Muscle layer of colon (tissue), 2 donors: ENCODE data around the gene PRKG1.

Experiments used
- H3K27ac ChIP-seq: one replicate; pipeline ENCODE4 v1.7.0; 2013; ENCODE audit warnings: low read depth, mild to moderate bottlenecking, low read length, moderate library complexity
- H3K27me3 ChIP-seq, 2 donors: one replicate each; pipeline ENCODE4 v1.7.0; 2013; ENCODE audit warnings: low read length in 2 of 2, mild to moderate bottlenecking in 2 of 2; ENCODE audit not compliant: insufficient read depth in 2 of 2, control insufficient read depth in 1 of 2
- H3K36me3 ChIP-seq: one replicate; pipeline ENCODE4 v1.7.0; 2013; ENCODE audit warnings: mild to moderate bottlenecking, low read length; ENCODE audit not compliant: insufficient read depth
- H3K4me1 ChIP-seq: one replicate; pipeline ENCODE4 v1.7.0; 2013; ENCODE audit warnings: mild to moderate bottlenecking, low read length; ENCODE audit not compliant: insufficient read depth
- H3K4me3 ChIP-seq, 2 donors: one replicate each; pipeline ENCODE4 v1.7.0; 2013; ENCODE audit warnings: low read length in 2 of 2, low read depth in 1 of 2, mild to moderate bottlenecking in 1 of 2, moderate library complexity in 1 of 2
- H3K9ac ChIP-seq: one replicate; pipeline ENCODE4 v1.7.0; 2013; ENCODE audit warnings: low read length
- H3K9me3 ChIP-seq: one replicate; pipeline ENCODE4 v1.7.0; 2013; ENCODE audit warnings: mild to moderate bottlenecking, low read length
- donor health status: abdominal sarcoma.
- donor health status: Adenocarcinoma of cecum.

PRKG1 gene

GRCh38 chr10:52300599-52301277 lies 1226.5 kb downstream of the PRKG1 start:
- Histone ChIP-seq H3K9ac (no peak overlapping the region), H3K4me1 (no peaks in the 10 kb centered on the region), H3K27ac (no peak overlapping the region), H3K36me3 (no peaks in the 10 kb centered on the region), H3K4me3 (no peak overlapping the region), H3K27me3 (no peaks in the 10 kb centered on the region), H3K9me3 (no peaks in the 10 kb centered on the region)

- no peaks in the 10 kb centered on the region for H3K9me3 ChIP-seq
- H3K36me3 ChIP-seq: no peaks in the 10 kb centered on the region
- peak overlapping the region; percentile 29 to 68 for H3K4me3 ChIP-seq
- H3K27ac ChIP-seq: no peak overlapping the region
- peaks cover 4% of the 10 kb centered on the region for H3K4me1 ChIP-seq
- H3K9ac ChIP-seq: no peak overlapping the region
- H3K27me3 ChIP-seq: peaks cover 5 to 25% of the 10 kb centered on the region in 2 donors
These were observed 1234.2 kb downstream of the PRKG1 start for GRCh38 chr10:52308251-52309031.

- Histone ChIP-seq H3K4me1 (peaks cover 8% of the 10 kb centered on the region), H3K27ac (no peak overlapping the region), H3K36me3 (no peaks in the 10 kb centered on the region), H3K9me3 (no peaks in the 10 kb centered on the region), H3K4me3 (no peak overlapping the region), H3K27me3 (peaks cover 12 to 38% of the 10 kb centered on the region in 2 donors), H3K9ac (no peak overlapping the region)
These were observed 1238.6 kb downstream of the PRKG1 start for GRCh38 chr10:52312942-52313255.

GRCh38 chr10:52313256-52313932 lies 1239.1 kb downstream of the PRKG1 start:
- peaks cover 12 to 38% of the 10 kb centered on the region in 2 donors for H3K27me3 ChIP-seq
- H3K9ac ChIP-seq: no peak overlapping the region
- H3K27ac ChIP-seq: no peak overlapping the region
- peak overlapping the region; percentile 27 to 52 for H3K4me3 ChIP-seq
- H3K9me3 ChIP-seq: no peaks in the 10 kb centered on the region
- peaks cover 8% of the 10 kb centered on the region for H3K4me1 ChIP-seq
- H3K36me3 ChIP-seq: no peaks in the 10 kb centered on the region

- Histone ChIP-seq H3K27ac (no peak within 1 kb of the TSS), H3K9me3 (no peaks in the 10 kb centered on the region), H3K27me3 (peaks cover 12 to 33% of the 10 kb centered on the region in 2 donors), H3K9ac (no peak within 1 kb of the TSS), H3K4me3 (peak within 1 kb of the TSS; percentile 52 to 54), H3K4me1 (peaks cover 8% of the 10 kb centered on the region), H3K36me3 (no peaks in the 10 kb centered on the region)
These were observed 1239.9 kb downstream of the PRKG1 start, which contains the start of gene DKK1 for GRCh38 chr10:52313933-52314821. Gene DKK1, plus strand, starts transcription at chr10:52314281. Its CDS starts 154 bp downstream, at chr10:52314435.

- H3K9me3 ChIP-seq: no peaks in the 10 kb centered on the region
- H3K27me3 ChIP-seq: peaks cover 12 to 33% of the 10 kb centered on the region in 2 donors
- peak overlapping the region; percentile 52 to 54 for H3K4me3 ChIP-seq
- no peak overlapping the region for H3K27ac ChIP-seq
- H3K36me3 ChIP-seq: no peaks in the 10 kb centered on the region
- peaks cover 8% of the 10 kb centered on the region for H3K4me1 ChIP-seq
- H3K9ac ChIP-seq: no peak overlapping the region
These were observed 1240.7 kb downstream of the PRKG1 start for GRCh38 chr10:52314822-52315552.

GRCh38 chr10:52316001-52316400 lies 1241.7 kb downstream of the PRKG1 start:
- Histone ChIP-seq H3K9ac (no peak overlapping the region), H3K4me1 (peaks cover 8% of the 10 kb centered on the region), H3K4me3 (no peak overlapping the region), H3K36me3 (no peaks in the 10 kb centered on the region), H3K27ac (no peak overlapping the region), H3K9me3 (no peaks in the 10 kb centered on the region), H3K27me3 (peaks cover 12 to 33% of the 10 kb centered on the region in 2 donors)

GRCh38 chr10:52316500-52316899 lies 1242.2 kb downstream of the PRKG1 start:
- no peaks in the 10 kb centered on the region for H3K36me3 ChIP-seq
- no peak overlapping the region for H3K9ac ChIP-seq
- H3K27me3 ChIP-seq: peaks cover 12 to 28% of the 10 kb centered on the region in 2 donors
- no peak overlapping the region for H3K27ac ChIP-seq
- no peak overlapping the region for H3K4me3 ChIP-seq
- no peaks in the 10 kb centered on the region for H3K9me3 ChIP-seq
- peaks cover 8% of the 10 kb centered on the region for H3K4me1 ChIP-seq

- Histone ChIP-seq H3K4me3 (no peak overlapping the region), H3K9ac (no peak overlapping the region), H3K27me3 (peaks cover 10 to 15% of the 10 kb centered on the region in 2 donors), H3K27ac (no peak overlapping the region), H3K36me3 (no peaks in the 10 kb centered on the region), H3K4me1 (peaks cover 7% of the 10 kb centered on the region), H3K9me3 (no peaks in the 10 kb centered on the region)
These were observed 1243.9 kb downstream of the PRKG1 start for GRCh38 chr10:52318136-52318701.

- H3K36me3 ChIP-seq: no peaks in the 10 kb centered on the region
- H3K9ac ChIP-seq: no peak overlapping the region
- H3K9me3 ChIP-seq: no peaks in the 10 kb centered on the region
- H3K4me1 ChIP-seq: no peaks in the 10 kb centered on the region
- H3K27me3 ChIP-seq: peaks cover 3 to 8% of the 10 kb centered on the region in 2 donors
- H3K27ac ChIP-seq: no peak overlapping the region
- H3K4me3 ChIP-seq: no peak overlapping the region
These were observed 1244.7 kb downstream of the PRKG1 start for GRCh38 chr10:52318822-52319464.
